B cell (primary cell): ENCODE data around the gene SPEF1. TPM values are rescaled to one million over a fixed set of nuclear protein-coding genes. Genes with fewer than 3 reads are reported as not detected.

Experiments used
- ATAC-seq: fragments of 200-7000 bp; cut with Tn5 transposase; one replicate; pipeline ENCODE4 v1.10.0; 2021; ENCODE audit warnings: low read depth, mild to moderate bottlenecking, moderate number of reproducible peaks, moderate library complexity
- CTCF ChIA-PET: fragments of 350-600 bp; sonication (Branson Sonifier 250); formaldehyde crosslinking; loops from one replicate; lab custom pipeline; 2021; ENCODE audit warnings: antibody characterized with exemption, inconsistent platforms; lab: Charles Lee
- POLR2A ChIA-PET: fragments of 350-600 bp; sonication (Branson Sonifier 250); formaldehyde crosslinking; loops from one replicate; lab custom pipeline; 2021; ENCODE audit warnings: antibody characterized with exemption; lab: Charles Lee
- DNase-seq: peaks from one replicate; pipeline ENCODE4 v3.0.0; 2013
- H2AFZ ChIP-seq: 2 replicates; pipeline ENCODE4 v1.6.1; 2012; ENCODE audit warnings: mild to moderate bottlenecking, low read depth, low read length; ENCODE audit not compliant: insufficient read depth, poor library complexity, severe bottlenecking
- H3K27ac ChIP-seq, 2 donors: 1 replicate in 1 of 2; 2 replicates in 1 of 2; pipeline ENCODE4 v1.5.1; 2012 to 2013; ENCODE audit warnings: low read length in 2 of 2, mild to moderate bottlenecking in 2 of 2, moderate library complexity in 1 of 2
- H3K27me3 ChIP-seq, 4 experiments: fragments of 200-600 bp in 1 of 4; sonication (generic) in 1 of 4; replicated peaks in 1 of 4; 1 replicate in 2 of 4; 2 replicates in 2 of 4; pipeline versions ENCODE4 v1.6.1 to v1.7.0; 2013 to 2016; ENCODE audit warnings: low read length in 3 of 4, mild to moderate bottlenecking in 2 of 4, mixed read lengths in 1 of 4, moderate library complexity in 1 of 4; ENCODE audit not compliant: insufficient read depth in 4 of 4, control insufficient read depth in 3 of 4; ENCODE audit errors: control extremely low read depth in 1 of 4
- H3K36me3 ChIP-seq, 2 experiments: replicated peaks in 1 of 2; 1 replicate in 1 of 2; 2 replicates in 1 of 2; pipeline versions ENCODE4 v1.6.1 to v1.7.1; 2013; ENCODE audit warnings: low read length in 1 of 2; ENCODE audit not compliant: insufficient read depth in 2 of 2, control insufficient read depth in 1 of 2; ENCODE audit errors: control extremely low read depth in 1 of 2, extremely low read depth in 1 of 2
- H3K4me1 ChIP-seq, 2 donors: fragments of 200-600 bp in 1 of 2; sonication (generic) in 1 of 2; 1 replicate in 1 of 2; 2 replicates in 1 of 2; pipeline versions ENCODE4 v1.5.1 to v1.6.1; 2013 to 2017; ENCODE audit warnings: low read length in 2 of 2; ENCODE audit not compliant: control insufficient read depth in 2 of 2, insufficient read depth in 2 of 2
- H3K4me2 ChIP-seq: replicated peaks from 2 replicates; pipeline ENCODE3; 2012; ENCODE audit warnings: mild to moderate bottlenecking, low read depth, low read length; ENCODE audit not compliant: poor library complexity, severe bottlenecking
- H3K4me3 ChIP-seq, 5 experiments: fragments of 200-600 bp in 1 of 5; sonication (generic) in 1 of 5; 1 replicate in 3 of 5; 2 replicates in 2 of 5; pipeline versions ENCODE4 v1.5.1 to v1.7.0; 2011 to 2016; ENCODE audit warnings: low read length in 4 of 5, mild to moderate bottlenecking in 4 of 5, low read depth in 2 of 5, control low read depth in 1 of 5, moderate library complexity in 1 of 5; ENCODE audit not compliant: insufficient read depth in 1 of 5; ENCODE audit errors: control extremely low read depth in 1 of 5, extremely low read depth in 1 of 5
- H3K79me2 ChIP-seq: fragments of 200-600 bp; sonication (generic); one replicate; pipeline ENCODE4 v1.6.0; 2016; ENCODE audit warnings: low read length; ENCODE audit not compliant: control insufficient read depth, insufficient read depth
- H3K9ac ChIP-seq: fragments of 200-600 bp; sonication (generic); 2 replicates; pipeline ENCODE4 v1.6.1; 2017; ENCODE audit warnings: mild to moderate bottlenecking, low read length, moderate library complexity
- H3K9me3 ChIP-seq, 3 donors: one replicate each; pipeline versions ENCODE4 v1.6.1 to v1.7.1; 2013; ENCODE audit warnings: low read length in 2 of 3; ENCODE audit not compliant: control insufficient read depth in 2 of 3, insufficient read depth in 1 of 3; ENCODE audit errors: control extremely low read depth in 1 of 3
- H4K20me1 ChIP-seq: 2 replicates; pipeline ENCODE4 v1.6.0; 2012; ENCODE audit warnings: mild to moderate bottlenecking, low read length; ENCODE audit not compliant: insufficient read depth, control insufficient read depth, poor library complexity, severe bottlenecking
- H3K27ac Mint-ChIP-seq: one replicate; pipeline ENCODE4 v1.8.0; 2021; ENCODE audit warnings: mixed read lengths
- H3K27me3 Mint-ChIP-seq: one replicate; pipeline ENCODE4 v1.8.0; 2021; ENCODE audit warnings: mixed read lengths
- H3K4me1 Mint-ChIP-seq: one replicate; pipeline ENCODE4 v1.8.0; 2021; ENCODE audit warnings: mixed read lengths
- H3K4me3 Mint-ChIP-seq: one replicate; pipeline ENCODE4 v1.8.0; 2021; ENCODE audit warnings: mixed read lengths
- H3K9me3 Mint-ChIP-seq: one replicate; pipeline ENCODE4 v1.8.0; 2022; ENCODE audit warnings: mixed read lengths; ENCODE audit not compliant: insufficient read depth
- CTCF ChIP-seq: fragments of 200-600 bp; IDR thresholded peaks from one replicate; pipeline ENCODE4 v1.8.0; 2022; ENCODE audit warnings: antibody characterized with exemption, mild to moderate bottlenecking
- EZH2 ChIP-seq: IDR thresholded peaks from 2 replicates; pipeline ENCODE4 v1.6.1; 2012; ENCODE audit warnings: borderline replicate concordance, low read depth, mild to moderate bottlenecking, moderate library complexity, low read length; ENCODE audit not compliant: insufficient read depth, poor library complexity, severe bottlenecking
- WGBS: methylation state at CpG from one replicate; pipeline ENCODE4 v1.1.5; 2013; ENCODE audit warnings: missing lambda C conversion rate; ENCODE audit not compliant: insufficient coverage; 5-methylcytosine and 5-hydroxymethylcytosine counted together
- intact Hi-C: fragments of 100-400 bp; cut with micrococcal nuclease; formaldehyde crosslinking; loops from one replicate; pipeline ENCODE4 v1.10.0; 2022
- polyA plus RNA-seq: library from polyadenylated mRNA; depleted of rRNA; stranded (reverse); fragments of >200 nt; gene quantifications from 2 replicates; pipeline ENCODE4 v1.2.3, GENCODE V29; 2012
- total RNA-seq, 2 donors: library from RNA; stranded (reverse); fragments of 120-200 nt in 1 of 2; gene quantifications; 1 replicate in 1 of 2; 2 replicates in 1 of 2; pipeline versions ENCODE4 v1.2.3 to v1.2.4, GENCODE V29; 2013 to 2022

The SPEF1 gene
- total and polyA plus RNA-seq, 2 donors (not counting 1 experiment from before 2014, with no cell fraction given), result not detected

- no peak overlapping the region for H3K4me3 Mint-ChIP-seq
- Histone ChIP-seq H3K27ac (no peak overlapping the region), H3K79me2 (no peaks in the 10 kb centered on the region), H3K4me3 (no peak overlapping the region), H4K20me1 (no peaks in the 10 kb centered on the region), H3K4me2 (no peak overlapping the region), H3K36me3 (no peaks in the 10 kb centered on the region), H2AFZ (no peak overlapping the region), H3K4me1 (no peaks in the 10 kb centered on the region), H3K9ac (no peak overlapping the region), H3K9me3 (no peaks in the 10 kb centered on the region), H3K27me3 (peaks cover 0 to 46% (median 8%) of the 10 kb centered on the region in 4 experiments)
- ChIA-PET POLR2A (no interaction called here), CTCF (no interaction called here)
- H3K9me3 Mint-ChIP-seq, result no peaks in the 10 kb centered on the region
- H3K27me3 Mint-ChIP-seq, result peaks cover 56% of the 10 kb centered on the region
- ATAC-seq (no peak), DNase-seq (no peak)
- WGBS, result 73% methylated on average over 5 of the region's 8 CpGs
- TF ChIP-seq CTCF (no peak), EZH2 (no peak)
- intact Hi-C loops, result no loop called here
- no peak overlapping the region for H3K27ac Mint-ChIP-seq
- H3K4me1 Mint-ChIP-seq, result peaks cover 5% of the 10 kb centered on the region
Measured at GRCh38 chr20:3729811-3730540, 51.3 kb downstream of the SPEF1 start.

GRCh38 chr20:3729378-3729777, 51.9 kb downstream of the SPEF1 start:
- Mint-ChIP-seq H3K9me3 (no peaks in the 10 kb centered on the region), H3K4me1 (peaks cover 5% of the 10 kb centered on the region), H3K27me3 (peaks cover 58% of the 10 kb centered on the region), H3K4me3 (no peak overlapping the region), H3K27ac (no peak overlapping the region)
- POLR2A ChIA-PET, result no interaction called here
- Histone ChIP-seq H3K4me3 (no peak overlapping the region), H3K36me3 (no peaks in the 10 kb centered on the region), H3K4me1 (no peaks in the 10 kb centered on the region), H2AFZ (no peak overlapping the region), H3K4me2 (no peak overlapping the region), H3K27me3 (peaks cover 0 to 46% (median 8%) of the 10 kb centered on the region in 4 experiments), H3K9me3 (no peaks in the 10 kb centered on the region), H3K27ac (no peak overlapping the region), H4K20me1 (no peaks in the 10 kb centered on the region), H3K79me2 (no peaks in the 10 kb centered on the region), H3K9ac (no peak overlapping the region)
- intact Hi-C loops, result no loop called here
- TF ChIP-seq EZH2, result no peak
- no peak for TF ChIP-seq CTCF
- WGBS, result 94% methylated on average over 5 of the region's 6 CpGs
- CTCF ChIA-PET, result interaction anchor here (1.3 kb wide), 1 partner anchor 19 kb away, joined by 3 read pairs; no protein-coding TSS in a partner anchor
- no peak for ATAC-seq
- no peak for DNase-seq
